Measurements from ENCODE around the gene CRHR1.
"Not testable (repeated sequence)": the region's sequence is repeated elsewhere in the genome, so short reads cannot be mapped to it uniquely, and the experiment has no call there.

Gene CRHR1

DNA sequence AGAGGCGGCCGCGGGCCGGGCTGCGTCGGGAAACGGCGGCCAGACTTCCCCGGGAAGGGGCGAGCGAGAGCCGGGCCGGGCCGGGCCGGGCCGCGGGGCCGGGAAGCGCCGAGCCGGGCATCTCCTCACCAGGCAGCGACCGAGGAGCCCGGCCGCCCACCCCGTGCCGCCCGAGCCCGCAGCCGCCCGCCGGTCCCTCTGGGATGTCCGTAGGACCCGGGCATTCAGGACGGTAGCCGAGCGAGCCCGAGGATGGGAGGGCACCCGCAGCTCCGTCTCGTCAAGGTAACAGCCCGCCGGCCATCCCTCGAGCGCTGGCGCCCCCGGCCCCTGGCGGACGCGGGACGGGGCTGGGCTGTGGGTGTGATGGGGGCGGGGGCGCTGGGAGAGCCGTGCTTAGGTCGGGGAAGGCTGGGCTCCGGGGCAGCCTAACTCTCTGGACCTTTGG lies at the start of gene CRHR1:
Gene CRHR1, plus strand, starts transcription at position 28 of the 448 bp plus-strand sequence. Its CDS starts 225 bp downstream, at position 253.
- no peak for DNase-seq

DNA sequence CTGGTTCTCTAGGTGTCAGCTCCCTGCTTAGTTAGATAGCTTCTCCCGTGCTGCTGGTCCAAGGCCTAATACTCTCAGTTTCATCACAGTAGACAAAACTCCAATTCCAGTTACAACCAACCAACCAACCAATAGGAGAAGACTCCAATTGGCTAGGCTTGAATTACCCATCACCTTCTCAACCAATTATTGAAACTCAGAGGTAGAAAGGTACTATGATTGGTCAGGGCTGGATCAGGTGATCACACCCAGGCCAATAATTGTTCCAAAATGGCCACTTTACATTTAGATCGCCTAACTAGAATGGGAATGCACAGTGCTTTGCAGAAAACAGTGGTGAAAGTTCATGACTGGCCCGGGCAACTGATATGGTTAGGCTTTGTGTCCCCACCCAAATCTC lies 49.5 kb upstream of the CRHR1 start:
- no peak for DNase-seq

GRCh38 chr17:45735488-45735887 lies 48.6 kb upstream of the CRHR1 start:
- DNase-seq = no peak

GRCh38 chr17:45739786-45740185 lies 44.3 kb upstream of the CRHR1 start:
- DNase-seq = no peak

GRCh38 chr17:45740553-45741330 lies 43.4 kb upstream of the CRHR1 start:
- DNase-seq = no peak

- no peak for DNase-seq
Measured at GRCh38 chr17:45742251-45742650, 41.9 kb upstream of the CRHR1 start.

- no peak for DNase-seq
Measured at GRCh38 chr17:45743626-45744326, 40.3 kb upstream of the CRHR1 start.

DNA sequence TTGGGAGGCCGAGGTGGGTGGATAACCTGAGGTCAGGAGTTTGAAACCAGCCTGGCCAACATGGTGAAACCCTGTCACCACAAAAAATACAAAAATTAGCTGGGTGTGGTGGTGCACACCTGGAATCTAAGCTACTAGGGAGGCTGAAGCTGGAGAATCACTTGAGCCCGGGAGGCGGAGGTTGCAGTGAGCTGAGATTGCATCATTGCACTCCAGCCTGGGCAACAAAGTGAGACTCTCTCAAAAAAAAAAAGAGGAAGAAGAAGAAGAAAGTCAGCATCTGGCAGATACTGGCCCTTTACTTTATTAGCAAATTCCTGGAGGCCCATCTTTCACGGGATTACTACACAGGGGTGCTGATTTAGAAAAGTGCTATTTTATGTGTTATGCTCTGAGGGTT lies 39.3 kb upstream of the CRHR1 start:
- DNase-seq = not testable (repeated sequence)

DNA sequence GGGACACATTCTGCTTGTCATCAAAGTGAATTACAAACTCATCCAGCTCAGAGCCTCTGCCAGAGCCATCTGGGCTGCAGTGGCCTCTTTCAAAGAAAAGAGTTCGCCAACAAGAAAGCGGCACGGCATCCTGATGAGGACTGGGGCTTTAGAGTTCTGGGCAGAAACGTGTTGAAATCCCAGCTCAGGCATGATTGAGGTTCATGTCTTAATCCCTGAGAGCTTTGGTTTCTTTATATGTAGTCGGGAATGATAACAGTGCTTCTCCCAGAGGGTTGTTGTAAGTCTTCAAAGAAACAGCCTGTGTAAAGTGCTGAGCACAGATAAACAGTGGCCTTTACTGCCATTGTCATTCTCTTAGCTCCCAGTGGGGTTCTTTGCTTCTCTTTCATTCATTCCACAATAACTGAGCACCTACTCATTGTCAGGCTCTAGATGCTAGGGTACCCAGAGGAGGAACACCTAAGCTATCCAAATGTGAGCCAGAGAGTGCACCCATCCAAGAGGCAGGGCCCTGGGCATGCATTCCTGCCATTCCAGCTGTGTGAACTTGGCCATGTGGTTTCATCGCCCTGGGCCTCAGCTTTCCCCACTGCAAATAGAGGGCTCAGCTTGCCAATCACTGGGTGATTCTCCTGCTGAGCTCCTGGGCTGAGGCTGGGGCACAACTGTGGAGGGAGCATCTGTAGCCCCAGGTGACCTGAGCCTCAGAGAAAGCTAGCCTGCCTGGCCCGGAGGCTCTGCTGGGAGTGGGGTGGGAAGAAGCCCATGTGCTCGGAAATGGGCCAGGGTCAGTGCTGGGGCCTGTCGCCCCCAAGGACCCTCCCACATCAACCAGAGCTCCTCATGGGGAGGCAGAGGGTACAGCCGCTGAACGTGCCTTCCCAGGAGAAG lies 38.3 kb upstream of the CRHR1 start:
- DNase-seq = no peak

GRCh38 chr17:45747911-45748310 lies 36.2 kb upstream of the CRHR1 start:
- DNase-seq = no peak

DNA sequence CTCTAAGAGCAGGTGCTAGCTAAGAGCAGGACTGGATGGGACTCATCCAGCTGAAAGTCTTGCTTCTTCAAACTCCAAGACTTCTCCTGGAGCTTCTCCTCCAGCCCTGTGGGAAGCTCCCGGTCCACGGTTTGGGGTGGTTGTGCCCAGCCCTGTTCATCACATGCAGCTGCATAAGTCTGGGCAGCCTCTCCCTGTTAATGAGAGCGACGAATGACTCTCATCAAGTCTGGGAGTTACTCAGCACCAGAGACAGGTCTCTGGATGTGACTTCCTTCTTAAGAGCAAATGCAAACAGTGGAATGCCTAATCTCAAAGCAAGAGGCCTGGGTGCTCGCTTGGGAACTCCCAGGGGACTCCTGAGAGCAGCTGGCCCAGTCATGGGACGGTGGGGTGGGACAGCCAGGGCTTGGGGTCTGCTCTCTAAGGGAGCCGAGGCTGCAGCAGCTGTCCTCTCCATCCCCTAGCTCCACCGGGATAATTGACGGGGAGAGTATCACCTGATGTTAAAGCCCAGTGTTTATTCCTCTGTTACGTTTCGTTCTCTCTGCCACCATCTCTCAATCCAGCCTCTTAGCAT lies 35.3 kb upstream of the CRHR1 start:
- no peak for DNase-seq

GRCh38 chr17:45749831-45750335 lies 34.2 kb upstream of the CRHR1 start:
- no peak for DNase-seq

DNA sequence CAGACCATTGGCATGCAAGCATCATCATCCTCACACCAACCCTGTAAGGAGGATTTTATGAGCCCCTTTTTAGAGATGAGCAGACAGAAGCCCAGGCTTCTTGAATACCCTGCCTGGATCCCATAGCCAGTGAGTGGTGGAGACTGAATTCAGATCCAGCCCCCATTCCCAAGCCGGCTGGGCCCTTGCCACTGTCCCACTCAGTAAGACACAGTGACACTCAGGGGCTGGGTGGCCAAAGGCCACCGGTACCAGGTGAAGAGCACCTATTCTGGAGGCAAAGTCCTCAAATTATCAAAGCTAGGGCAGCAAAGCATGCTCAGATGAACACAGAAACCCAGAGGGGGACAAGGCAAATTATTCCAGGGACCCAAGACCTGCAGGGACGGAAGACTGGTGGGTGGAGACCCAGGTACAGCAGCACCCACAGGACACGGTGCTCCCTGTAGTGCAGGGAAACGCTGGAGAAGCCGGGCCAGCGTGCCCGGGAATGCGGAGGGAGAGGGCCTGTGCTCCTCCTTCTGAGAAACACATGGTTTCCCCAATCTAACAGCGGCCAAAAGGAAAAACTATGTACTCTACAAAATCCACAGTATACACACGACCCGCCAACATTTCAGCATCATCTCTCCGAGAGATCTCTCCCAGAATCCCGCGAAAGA lies 33.2 kb upstream of the CRHR1 start:
- no peak for DNase-seq

DNA sequence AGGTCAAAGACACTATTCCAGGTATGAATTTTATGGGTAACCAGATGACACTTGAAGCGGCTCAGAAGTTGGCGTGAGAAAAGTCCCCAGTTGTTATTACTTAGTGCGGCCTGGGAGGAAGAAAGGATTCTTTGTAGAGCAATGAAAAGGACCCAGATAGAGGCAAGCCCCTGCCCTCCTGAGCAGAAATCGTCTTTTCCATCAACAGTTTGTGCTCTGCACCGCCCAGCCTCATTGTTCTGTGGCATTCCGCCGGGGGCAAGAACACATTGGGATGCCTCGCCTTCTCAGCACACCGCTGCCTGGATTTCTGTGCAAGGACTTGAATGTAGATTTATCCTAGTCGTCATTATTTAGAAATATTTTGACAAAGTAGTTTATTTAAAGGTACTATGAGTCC lies 32.7 kb upstream of the CRHR1 start:
- no peak for DNase-seq

GRCh38 chr17:45752246-45752645 lies 31.9 kb upstream of the CRHR1 start:
- no peak for DNase-seq

DNA sequence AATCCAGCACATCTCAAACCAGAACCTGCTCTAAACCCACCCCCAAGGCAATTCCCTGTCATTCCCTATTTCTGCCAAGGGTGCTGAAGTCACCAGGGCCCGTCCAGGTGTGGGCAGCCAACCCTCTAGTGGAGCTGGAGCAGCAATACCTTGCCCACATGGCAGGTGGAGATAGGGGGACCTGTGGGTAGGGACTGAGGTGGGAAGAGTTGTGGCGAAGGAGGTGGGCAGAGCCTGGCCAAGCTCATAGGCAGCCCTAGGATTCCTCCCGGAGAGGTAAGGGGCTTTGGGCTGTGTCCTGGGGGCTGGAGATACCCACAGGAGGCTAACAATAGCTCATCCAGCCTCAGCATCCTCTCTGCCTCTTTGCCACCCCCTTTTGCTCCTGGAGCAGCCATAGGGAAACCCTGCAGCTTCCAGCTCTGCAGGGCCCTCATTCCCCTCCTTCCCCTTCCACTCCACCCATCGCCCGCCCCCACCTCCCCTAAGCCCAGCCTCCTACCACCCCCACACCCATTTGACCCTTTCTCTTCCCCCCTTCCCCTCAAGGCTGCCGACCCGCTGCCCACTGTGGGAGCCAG lies 30.4 kb upstream of the CRHR1 start:
- no peak for DNase-seq

GRCh38 chr17:45755050-45755449 lies 29.1 kb upstream of the CRHR1 start:
- DNase-seq = no peak

DNA sequence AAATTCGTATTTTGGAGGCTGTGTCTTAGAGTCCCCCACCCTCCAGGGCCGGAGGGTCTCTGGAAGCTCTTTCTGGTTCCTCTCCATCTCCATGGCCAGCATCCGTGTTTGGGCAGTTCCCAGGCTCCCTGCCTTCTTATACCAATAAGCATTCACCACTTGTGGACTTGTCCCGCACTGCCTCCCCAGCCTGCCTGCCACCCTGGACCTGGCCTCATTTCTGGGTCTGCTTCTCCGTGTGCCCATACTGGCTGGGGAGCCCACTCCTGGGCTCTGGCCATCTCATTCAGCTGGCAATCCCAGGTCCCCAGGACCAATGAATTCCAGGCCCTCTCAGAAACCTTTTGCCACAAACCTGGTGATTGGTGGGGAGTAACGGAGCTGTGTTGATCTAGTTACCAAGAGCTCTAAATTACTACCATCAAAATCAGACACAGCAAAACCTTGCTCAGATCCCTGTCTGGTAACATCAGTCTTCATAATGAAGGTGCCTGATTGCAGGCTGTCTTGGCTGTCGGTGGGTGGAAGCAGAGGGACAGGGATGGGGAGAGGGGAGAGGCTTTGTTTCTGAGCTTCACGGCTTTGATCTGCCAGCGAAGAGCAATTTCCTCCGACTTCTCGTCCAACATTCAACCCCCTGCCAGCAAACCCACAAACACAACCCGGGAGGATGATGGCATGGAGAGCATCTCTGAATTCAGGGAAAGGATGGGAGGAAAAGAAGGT lies 27.7 kb upstream of the CRHR1 start:
- no peak for DNase-seq

GRCh38 chr17:45757431-45758218 lies 26.5 kb upstream of the CRHR1 start:
- DNase-seq = no peak

- no peak for DNase-seq
Measured at GRCh38 chr17:45758544-45758943, 25.6 kb upstream of the CRHR1 start.

Measured in activated effector memory CD4-positive, alpha-beta T cell treated with anti-CD3 and anti-CD28 coated beads, Interleukin-2, amount 50 U/mL, for 16 hours (primary cell).